ENCODE results near the gene MAN2B2.

GRCh38 chr4:6658597-6659075 lies 83.6 kb downstream of the MAN2B2 start:
- TF ChIP-seq POLR2A (IDR thresholded peaks at IDR 0.05; ENCODE audit: low read depth, low read length) (no peak), TAF1 (IDR thresholded peaks at IDR 0.05; ENCODE audit: low read depth, low read length) (no peak), PAX5 (IDR thresholded peaks at IDR 0.05; ENCODE audit: insufficient read depth, low read length, severe bottlenecking) (no peak)
